Neural progenitor cell (in vitro differentiated cells): ENCODE measurements around the gene ADGB. TPM values are rescaled to one million over a fixed set of nuclear protein-coding genes. Genes with fewer than 3 reads are reported as not detected.

ENCODE experiments used
- DNase-seq: peaks from one replicate; pipeline ENCODE4 v3.0.0-alpha.2; 2016; ENCODE audit warnings: low spot score
- H2AFZ ChIP-seq: fragments of 200-600 bp; sonication (generic); replicated peaks from 2 replicates; pipeline ENCODE4 v1.6.1; 2016; ENCODE audit warnings: antibody characterized with exemption
- H3F3A ChIP-seq: fragments of 200-600 bp; sonication (generic); 2 replicates; pipeline ENCODE4 v1.6.1; 2016; ENCODE audit warnings: antibody characterized with exemption, low read depth
- H3K27ac ChIP-seq: fragments of 200-600 bp; sonication (generic); 2 replicates; pipeline ENCODE4 v1.5.1; 2016; ENCODE audit warnings: mild to moderate bottlenecking
- H3K27me3 ChIP-seq: fragments of 200-600 bp; sonication (generic); 2 replicates; pipeline ENCODE4 v1.6.1; 2016; ENCODE audit warnings: mild to moderate bottlenecking, moderate library complexity
- H3K36me3 ChIP-seq: fragments of 200-600 bp; sonication (generic); 2 replicates; pipeline ENCODE4 v1.5.1; 2016
- H3K4me1 ChIP-seq: fragments of 200-600 bp; sonication (generic); 2 replicates; pipeline ENCODE4 v1.6.1; 2016; ENCODE audit warnings: mixed run types
- H3K4me2 ChIP-seq: fragments of 200-600 bp; sonication (generic); 2 replicates; pipeline ENCODE4 v1.6.1; 2016
- H3K4me3 ChIP-seq: fragments of 200-600 bp; sonication (generic); 2 replicates; pipeline ENCODE4 v1.5.1; 2016
- H3K79me2 ChIP-seq: fragments of 200-600 bp; sonication (generic); 2 replicates; pipeline ENCODE4 v1.6.1; 2016; ENCODE audit warnings: low read depth
- H3K9ac ChIP-seq: fragments of 200-600 bp; sonication (generic); 2 replicates; pipeline ENCODE4 v1.6.1; 2016
- H3K9me3 ChIP-seq: fragments of 200-600 bp; sonication (generic); 2 replicates; pipeline ENCODE4 v1.5.1; 2016; ENCODE audit warnings: low read depth
- H4K20me1 ChIP-seq: fragments of 200-600 bp; sonication (generic); 2 replicates; pipeline ENCODE4 v1.6.1; 2016; ENCODE audit warnings: low read depth
- H3K27ac Mint-ChIP-seq: 3 replicates; pipeline ENCODE4 v1.8.0; 2021; ENCODE audit warnings: mixed read lengths
- H3K27me3 Mint-ChIP-seq: 2 replicates; pipeline ENCODE4 v1.8.0; 2022; ENCODE audit warnings: low read depth, mild to moderate bottlenecking, inconsistent platforms, moderate library complexity, mixed read lengths; ENCODE audit not compliant: insufficient read depth
- H3K36me3 Mint-ChIP-seq: 3 replicates; pipeline ENCODE4 v1.8.0; 2021; ENCODE audit warnings: mixed read lengths
- H3K4me1 Mint-ChIP-seq: 3 replicates; pipeline ENCODE4 v1.8.0; 2021; ENCODE audit warnings: mixed read lengths
- H3K4me3 Mint-ChIP-seq: 3 replicates; pipeline ENCODE4 v1.8.0; 2021; ENCODE audit warnings: mild to moderate bottlenecking, moderate library complexity, mixed read lengths
- H3K9me3 Mint-ChIP-seq: 3 replicates; pipeline ENCODE4 v1.8.0; 2020; ENCODE audit warnings: mixed read lengths
- EZH2 ChIP-seq: fragments of 200-600 bp; sonication (generic); IDR thresholded peaks from 2 replicates; pipeline ENCODE4 v1.6.1; 2017; ENCODE audit warnings: antibody characterized with exemption, mild to moderate bottlenecking, moderate library complexity
- EZH2phosphoT487 ChIP-seq: fragments of 200-600 bp; sonication (generic); IDR thresholded peaks from 2 replicates; pipeline ENCODE4 v1.6.1; 2017; ENCODE audit warnings: antibody characterized with exemption
- total RNA-seq: library from RNA; depleted of rRNA; stranded (reverse); fragments of >200 nt; gene quantifications from 2 replicates; pipeline ENCODE4 v1.2.3, GENCODE V29; 2015; ENCODE audit warnings: low replicate concordance
- TF ChIP-seq, protein P1 (sequence below): fragments of 200-600 bp; sonication (generic); IDR thresholded peaks from 2 replicates; pipeline ENCODE4 v1.5.1; 2017; ENCODE audit warnings: antibody characterized with exemption, mild to moderate bottlenecking

ADGB gene
- total RNA-seq, 1 donor from 2014 or later, result not detected

- Histone ChIP-seq H3K4me3 (no peak overlapping the region), H3K9me3 (no peaks in the 10 kb centered on the region), H3K4me2 (no peak overlapping the region), H3K4me1 (no peaks in the 10 kb centered on the region), H3K27ac (no peak overlapping the region), H4K20me1 (no peaks in the 10 kb centered on the region), H3K9ac (no peak overlapping the region), H3K36me3 (no peaks in the 10 kb centered on the region), H2AFZ (no peak overlapping the region), H3K27me3 (no peaks in the 10 kb centered on the region), H3F3A (no peaks in the 10 kb centered on the region), H3K79me2 (no peaks in the 10 kb centered on the region)
- Mint-ChIP-seq H3K4me3 (no peak overlapping the region), H3K27ac (no peak overlapping the region), H3K27me3 (no peaks in the 10 kb centered on the region), H3K36me3 (no peaks in the 10 kb centered on the region), H3K9me3 (peaks cover 3% of the 10 kb centered on the region), H3K4me1 (peaks cover 2% of the 10 kb centered on the region)
- no peak for DNase-seq
- TF ChIP-seq EZH2 (no peak), EZH2phosphoT487 (no peak)
- TF ChIP-seq, protein P1, sequence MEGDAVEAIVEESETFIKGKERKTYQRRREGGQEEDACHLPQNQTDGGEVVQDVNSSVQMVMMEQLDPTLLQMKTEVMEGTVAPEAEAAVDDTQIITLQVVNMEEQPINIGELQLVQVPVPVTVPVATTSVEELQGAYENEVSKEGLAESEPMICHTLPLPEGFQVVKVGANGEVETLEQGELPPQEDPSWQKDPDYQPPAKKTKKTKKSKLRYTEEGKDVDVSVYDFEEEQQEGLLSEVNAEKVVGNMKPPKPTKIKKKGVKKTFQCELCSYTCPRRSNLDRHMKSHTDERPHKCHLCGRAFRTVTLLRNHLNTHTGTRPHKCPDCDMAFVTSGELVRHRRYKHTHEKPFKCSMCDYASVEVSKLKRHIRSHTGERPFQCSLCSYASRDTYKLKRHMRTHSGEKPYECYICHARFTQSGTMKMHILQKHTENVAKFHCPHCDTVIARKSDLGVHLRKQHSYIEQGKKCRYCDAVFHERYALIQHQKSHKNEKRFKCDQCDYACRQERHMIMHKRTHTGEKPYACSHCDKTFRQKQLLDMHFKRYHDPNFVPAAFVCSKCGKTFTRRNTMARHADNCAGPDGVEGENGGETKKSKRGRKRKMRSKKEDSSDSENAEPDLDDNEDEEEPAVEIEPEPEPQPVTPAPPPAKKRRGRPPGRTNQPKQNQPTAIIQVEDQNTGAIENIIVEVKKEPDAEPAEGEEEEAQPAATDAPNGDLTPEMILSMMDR, result no peak
Measured at GRCh38 chr6:146819596-146820320, 221.0 kb downstream of the ADGB start.

- Mint-ChIP-seq H3K4me1 (no peaks in the 10 kb centered on the region), H3K27me3 (no peaks in the 10 kb centered on the region), H3K4me3 (no peak overlapping the region), H3K36me3 (no peaks in the 10 kb centered on the region), H3K27ac (no peak overlapping the region), H3K9me3 (peaks cover 6% of the 10 kb centered on the region)
- H3K9ac ChIP-seq, result no peak overlapping the region
- no peaks in the 10 kb centered on the region for H4K20me1 ChIP-seq
- no peak for DNase-seq
- peaks cover 7% of the 10 kb centered on the region for H3K4me1 ChIP-seq
- no peak overlapping the region for H3K27ac ChIP-seq
- H3F3A ChIP-seq, result no peaks in the 10 kb centered on the region
- no peaks in the 10 kb centered on the region for H3K36me3 ChIP-seq
- no peaks in the 10 kb centered on the region for H3K79me2 ChIP-seq
- no peak overlapping the region for H3K4me3 ChIP-seq
- H3K4me2 ChIP-seq, result no peak overlapping the region
- H3K27me3 ChIP-seq, result no peaks in the 10 kb centered on the region
- TF ChIP-seq EZH2 (no peak), EZH2phosphoT487 (no peak)
- TF ChIP-seq, protein P1, result no peak
- H2AFZ ChIP-seq, result no peak overlapping the region
- H3K9me3 ChIP-seq, result no peaks in the 10 kb centered on the region
Measured at GRCh38 chr6:146827216-146827928, 228.6 kb downstream of the ADGB start.

- Mint-ChIP-seq H3K4me1 (no peaks in the 10 kb centered on the region), H3K4me3 (no peak overlapping the region), H3K9me3 (peaks cover 3% of the 10 kb centered on the region), H3K27me3 (no peaks in the 10 kb centered on the region), H3K36me3 (no peaks in the 10 kb centered on the region), H3K27ac (no peak overlapping the region)
- Histone ChIP-seq H2AFZ (no peak overlapping the region), H3K36me3 (no peaks in the 10 kb centered on the region), H4K20me1 (no peaks in the 10 kb centered on the region), H3K9ac (no peak overlapping the region), H3K4me1 (peaks cover 7% of the 10 kb centered on the region), H3K4me3 (no peak overlapping the region), H3K27ac (no peak overlapping the region), H3K27me3 (no peaks in the 10 kb centered on the region), H3K4me2 (no peak overlapping the region), H3F3A (no peaks in the 10 kb centered on the region), H3K9me3 (no peaks in the 10 kb centered on the region), H3K79me2 (no peaks in the 10 kb centered on the region)
- no peak for DNase-seq
- TF ChIP-seq, protein P1, result no peak
- no peak for TF ChIP-seq EZH2
- no peak for TF ChIP-seq EZH2phosphoT487
Measured at GRCh38 chr6:146829792-146830565, 231.2 kb downstream of the ADGB start.
